Osteoblast (primary cell): ENCODE results near the gene PPARD. TPM values are rescaled to one million over a fixed set of nuclear protein-coding genes. Genes with fewer than 3 reads are reported as not detected.
"Not testable (repeated sequence)": the region's sequence is repeated elsewhere in the genome, so short reads cannot be mapped to it uniquely, and the experiment has no call there.

Source experiments
- DNase-seq: peaks from one replicate; pipeline ENCODE4 v3.0.0; 2011; ENCODE audit warnings: low spot score, mixed read lengths; ENCODE audit not compliant: insufficient read length; ENCODE audit errors: missing footprints
- H2AFZ ChIP-seq: 2 replicates; pipeline ENCODE4 v1.6.0; 2011; ENCODE audit warnings: mild to moderate bottlenecking, low read length
- H3K27ac ChIP-seq: 2 replicates; pipeline ENCODE4 v1.5.1; 2011; ENCODE audit warnings: mild to moderate bottlenecking, low read depth, low read length, moderate library complexity
- H3K27me3 ChIP-seq: 2 replicates; pipeline ENCODE4 v1.6.0; 2012; ENCODE audit warnings: mild to moderate bottlenecking, control low read depth, inconsistent platforms, low read length, moderate library complexity; ENCODE audit not compliant: insufficient read depth
- H3K36me3 ChIP-seq: 2 replicates; pipeline ENCODE4 v1.5.1; 2011; ENCODE audit warnings: mild to moderate bottlenecking, low read length, control low read depth, moderate library complexity; ENCODE audit not compliant: insufficient read depth
- H3K4me1 ChIP-seq: 2 replicates; pipeline ENCODE4 v1.5.1; 2011; ENCODE audit warnings: mild to moderate bottlenecking, low read length, control low read depth, moderate library complexity; ENCODE audit not compliant: insufficient read depth
- H3K4me2 ChIP-seq: 2 replicates; pipeline ENCODE4 v1.6.0; 2011; ENCODE audit warnings: mild to moderate bottlenecking, low read length; ENCODE audit not compliant: insufficient read depth
- H3K4me3 ChIP-seq: fragments of 200-600 bp; sonication (generic); 3 replicates; pipeline ENCODE4 v1.5.1; 2012; ENCODE audit warnings: mild to moderate bottlenecking, low read length, inconsistent platforms; ENCODE audit not compliant: insufficient read depth
- H3K79me2 ChIP-seq: 2 replicates; pipeline ENCODE4 v1.6.0; 2012; ENCODE audit warnings: mild to moderate bottlenecking, low read length, control low read depth, inconsistent platforms; ENCODE audit not compliant: insufficient read depth
- H3K9me3 ChIP-seq: 2 replicates; pipeline ENCODE4 v1.5.1; 2011; ENCODE audit warnings: low read depth, low read length, control low read depth
- H4K20me1 ChIP-seq: 2 replicates; pipeline ENCODE4 v1.6.0; 2012; ENCODE audit warnings: mild to moderate bottlenecking, low read length, control low read depth; ENCODE audit not compliant: insufficient read depth
- total RNA-seq: library from RNA; depleted of rRNA; stranded (reverse); fragments of >200 nt; gene quantifications from 2 replicates; pipeline ENCODE4 v1.2.3, GENCODE V29; 2012
- TF ChIP-seq, protein P1 (sequence below): IDR thresholded peaks from 2 replicates; pipeline ENCODE4 v1.5.1; 2011; ENCODE audit warnings: mild to moderate bottlenecking, low read depth, low read length, moderate library complexity; ENCODE audit errors: extremely low read depth

PPARD gene
- total RNA-seq, 1 donor = 12.3 TPM

DNA sequence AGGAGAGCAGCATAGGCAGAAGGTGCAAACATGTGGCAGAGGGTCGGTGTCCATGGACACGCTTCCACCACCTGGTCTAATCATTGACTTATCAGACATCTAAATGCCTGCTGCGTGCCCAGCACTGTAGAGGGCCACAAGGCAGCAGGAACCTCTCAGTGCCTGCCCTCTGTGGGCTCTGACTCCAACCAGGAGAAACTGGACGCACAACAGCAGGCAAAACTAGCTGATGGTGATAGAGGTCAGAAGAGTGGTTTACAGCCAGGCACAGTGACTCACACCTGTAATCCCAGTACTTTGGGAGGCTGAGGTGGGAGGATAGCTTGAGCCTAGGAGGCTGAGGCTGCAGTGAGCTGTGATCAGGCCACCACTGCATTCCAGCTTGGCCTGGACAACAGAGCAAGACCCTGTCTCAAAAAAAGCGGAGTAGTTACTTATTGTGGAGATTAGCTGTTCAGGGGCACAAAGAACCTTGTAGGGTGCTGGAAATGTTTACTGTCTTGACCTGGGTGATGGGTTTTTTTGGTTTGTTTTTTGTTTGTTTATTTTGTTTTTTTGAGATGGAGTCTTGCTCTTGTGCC lies 46.5 kb downstream of the PPARD start:
- TF ChIP-seq, protein P1, sequence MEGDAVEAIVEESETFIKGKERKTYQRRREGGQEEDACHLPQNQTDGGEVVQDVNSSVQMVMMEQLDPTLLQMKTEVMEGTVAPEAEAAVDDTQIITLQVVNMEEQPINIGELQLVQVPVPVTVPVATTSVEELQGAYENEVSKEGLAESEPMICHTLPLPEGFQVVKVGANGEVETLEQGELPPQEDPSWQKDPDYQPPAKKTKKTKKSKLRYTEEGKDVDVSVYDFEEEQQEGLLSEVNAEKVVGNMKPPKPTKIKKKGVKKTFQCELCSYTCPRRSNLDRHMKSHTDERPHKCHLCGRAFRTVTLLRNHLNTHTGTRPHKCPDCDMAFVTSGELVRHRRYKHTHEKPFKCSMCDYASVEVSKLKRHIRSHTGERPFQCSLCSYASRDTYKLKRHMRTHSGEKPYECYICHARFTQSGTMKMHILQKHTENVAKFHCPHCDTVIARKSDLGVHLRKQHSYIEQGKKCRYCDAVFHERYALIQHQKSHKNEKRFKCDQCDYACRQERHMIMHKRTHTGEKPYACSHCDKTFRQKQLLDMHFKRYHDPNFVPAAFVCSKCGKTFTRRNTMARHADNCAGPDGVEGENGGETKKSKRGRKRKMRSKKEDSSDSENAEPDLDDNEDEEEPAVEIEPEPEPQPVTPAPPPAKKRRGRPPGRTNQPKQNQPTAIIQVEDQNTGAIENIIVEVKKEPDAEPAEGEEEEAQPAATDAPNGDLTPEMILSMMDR = no peak
- peaks cover 59% of the 10 kb centered on the region for H3K4me1 ChIP-seq
- H3K27ac ChIP-seq = peak overlapping the region; percentile 51

DNA sequence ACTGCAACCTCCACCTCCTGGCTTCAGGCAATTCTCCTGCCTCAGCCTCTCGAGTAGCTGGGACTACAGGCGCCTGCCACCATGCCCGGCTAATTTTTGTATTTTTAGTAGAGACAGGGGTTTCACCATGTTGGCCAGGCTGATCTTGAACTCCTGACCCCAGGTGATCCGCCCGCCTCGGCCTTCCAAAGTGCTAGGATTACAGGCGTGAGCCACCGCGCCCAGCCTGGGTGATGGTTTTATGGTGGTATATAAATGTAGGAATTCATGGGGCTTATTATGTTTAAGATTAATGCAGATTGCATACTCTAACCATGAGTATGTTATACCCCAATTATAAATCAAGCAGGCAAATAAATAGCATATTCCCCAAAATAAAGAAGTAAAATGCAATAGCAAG lies 47.0 kb downstream of the PPARD start:
- not testable (repeated sequence) for H4K20me1 ChIP-seq, H3K4me3 ChIP-seq, H2AFZ ChIP-seq, DNase-seq, H3K27me3 ChIP-seq, H3K36me3 ChIP-seq, H3K9me3 ChIP-seq, H3K4me2 ChIP-seq
- peak overlapping the region; percentile 96 for H3K27ac ChIP-seq
- H3K4me1 ChIP-seq = peaks cover 63% of the 10 kb centered on the region
- H3K79me2 ChIP-seq = peaks cover 70% of the 10 kb centered on the region

More for the DNA sequence above, 46.5 kb downstream of the PPARD start:
- Histone ChIP-seq H3K36me3 (peaks cover 5% of the 10 kb centered on the region), H3K4me3 (no peak overlapping the region), H4K20me1 (no peaks in the 10 kb centered on the region), H2AFZ (no peak overlapping the region), H3K79me2 (peaks cover 65% of the 10 kb centered on the region), H3K4me2 (no peak overlapping the region), H3K9me3 (no peaks in the 10 kb centered on the region), H3K27me3 (no peaks in the 10 kb centered on the region)
- DNase-seq = no peak

DNA sequence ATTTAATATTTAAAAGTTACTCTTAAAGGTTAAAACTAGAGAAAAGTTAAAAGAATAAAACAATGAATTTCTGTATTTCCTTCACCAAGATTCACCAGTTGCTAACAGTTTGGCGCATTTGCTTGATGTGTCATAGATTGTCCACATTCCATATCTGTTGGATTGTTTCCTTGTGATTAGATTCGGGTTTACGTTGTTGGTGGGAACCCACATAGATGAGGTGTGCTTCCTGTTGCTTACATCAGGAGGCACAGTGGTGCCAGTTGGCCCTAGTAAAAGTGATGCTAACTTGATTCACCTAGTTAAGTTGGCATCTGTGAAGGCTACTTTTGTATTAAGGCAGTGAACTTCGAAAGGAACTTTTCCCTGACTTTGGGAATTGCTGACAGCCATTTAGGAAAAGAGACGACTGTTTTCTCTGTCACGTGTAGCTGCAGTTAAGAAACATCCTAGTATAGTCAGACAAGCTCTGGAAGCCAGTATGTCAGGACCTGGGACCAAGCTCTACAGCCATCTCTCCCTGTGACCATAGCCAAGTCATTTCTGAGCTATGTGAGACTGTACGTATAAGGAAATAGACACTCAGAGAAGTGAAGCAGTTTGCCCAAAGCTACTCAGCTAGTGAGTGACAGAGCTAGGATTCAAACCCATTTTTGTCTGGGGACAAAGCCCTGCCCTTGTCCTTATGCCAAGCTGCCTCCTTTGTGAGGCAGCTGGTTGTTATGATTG lies 49.0 kb downstream of the PPARD start:
- Histone ChIP-seq H3K4me1 (peaks cover 54% of the 10 kb centered on the region), H3K4me2 (peak overlapping the region; percentile 67), H2AFZ (no peak overlapping the region), H3K36me3 (peaks cover 5% of the 10 kb centered on the region), H3K27ac (peak overlapping the region; percentile 96), H3K79me2 (peaks cover 77% of the 10 kb centered on the region), H3K9me3 (no peaks in the 10 kb centered on the region), H4K20me1 (no peaks in the 10 kb centered on the region), H3K4me3 (peak overlapping the region; percentile 1), H3K27me3 (no peaks in the 10 kb centered on the region)
- peak; percentile 91 for DNase-seq
- TF ChIP-seq, protein P1 = no peak

DNA sequence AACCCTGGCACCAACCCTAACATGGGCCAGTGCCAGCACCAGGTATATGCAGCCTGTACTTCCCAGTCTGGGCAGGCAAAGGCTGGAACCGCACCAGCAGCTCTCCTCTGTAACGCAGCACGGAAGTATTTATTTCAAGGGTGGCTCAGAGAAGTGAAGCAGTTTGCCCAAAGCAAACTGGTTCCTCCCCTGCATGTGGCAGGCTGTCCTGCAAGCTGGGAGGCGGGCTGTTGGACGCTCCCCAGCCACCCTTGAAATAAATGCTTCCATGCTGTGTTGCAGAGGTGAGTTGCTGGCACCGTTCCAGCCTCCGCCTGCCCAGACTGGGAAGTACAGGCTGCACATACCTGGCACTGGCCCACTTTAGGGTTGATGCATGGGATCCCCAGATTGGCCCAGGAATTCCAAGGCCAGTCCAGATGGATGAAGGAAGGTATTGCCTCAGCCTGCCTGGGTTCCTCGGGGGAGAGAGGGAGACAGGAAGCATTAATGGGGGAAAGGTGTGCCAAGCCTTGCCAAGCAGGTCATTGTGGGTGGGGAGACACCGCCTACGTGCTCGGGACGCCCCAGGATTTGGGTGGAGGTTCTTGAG lies 49.8 kb downstream of the PPARD start:
- no peaks in the 10 kb centered on the region for H4K20me1 ChIP-seq
- no peak overlapping the region for H2AFZ ChIP-seq
- H3K4me2 ChIP-seq = peak overlapping the region; percentile 67
- H3K4me3 ChIP-seq = no peak overlapping the region
- H3K9me3 ChIP-seq = no peaks in the 10 kb centered on the region
- no peak for DNase-seq
- peaks cover 3% of the 10 kb centered on the region for H3K36me3 ChIP-seq
- TF ChIP-seq, protein P1 = no peak
- H3K79me2 ChIP-seq = peaks cover 75% of the 10 kb centered on the region
- no peaks in the 10 kb centered on the region for H3K27me3 ChIP-seq
- peak overlapping the region; percentile 96 for H3K27ac ChIP-seq
- peaks cover 53% of the 10 kb centered on the region for H3K4me1 ChIP-seq
